ENCODE measurements around the gene TRAPPC6A. TPM values are rescaled to one million over a fixed set of nuclear protein-coding genes. Genes with fewer than 3 reads are reported as not detected.

The TRAPPC6A gene
- total RNA-seq, 1 experiment from 2014 or later, result 4.3 TPM

DNA sequence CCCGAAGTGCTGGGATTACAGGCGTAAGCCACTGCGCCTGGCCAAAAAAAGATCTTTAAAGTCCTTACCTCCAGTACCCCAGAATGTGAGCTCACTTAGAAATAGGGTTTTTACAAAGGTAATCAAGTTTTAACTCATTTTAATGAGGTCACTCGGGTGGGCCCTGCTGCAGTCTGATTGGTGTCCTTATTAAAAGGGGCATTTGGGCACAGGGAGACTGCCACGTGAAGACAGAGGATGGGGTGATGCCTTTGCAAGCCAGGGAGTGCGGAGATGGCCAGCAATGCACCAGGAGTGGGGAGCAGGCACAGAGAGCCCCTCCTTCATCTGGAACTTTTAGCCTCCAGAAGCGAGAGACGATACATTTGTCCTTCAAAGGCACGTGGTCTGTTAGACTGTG is 28.9 kb downstream of the TRAPPC6A start:
- DNase-seq (ENCODE audit: low read depth), result no peak

DNA sequence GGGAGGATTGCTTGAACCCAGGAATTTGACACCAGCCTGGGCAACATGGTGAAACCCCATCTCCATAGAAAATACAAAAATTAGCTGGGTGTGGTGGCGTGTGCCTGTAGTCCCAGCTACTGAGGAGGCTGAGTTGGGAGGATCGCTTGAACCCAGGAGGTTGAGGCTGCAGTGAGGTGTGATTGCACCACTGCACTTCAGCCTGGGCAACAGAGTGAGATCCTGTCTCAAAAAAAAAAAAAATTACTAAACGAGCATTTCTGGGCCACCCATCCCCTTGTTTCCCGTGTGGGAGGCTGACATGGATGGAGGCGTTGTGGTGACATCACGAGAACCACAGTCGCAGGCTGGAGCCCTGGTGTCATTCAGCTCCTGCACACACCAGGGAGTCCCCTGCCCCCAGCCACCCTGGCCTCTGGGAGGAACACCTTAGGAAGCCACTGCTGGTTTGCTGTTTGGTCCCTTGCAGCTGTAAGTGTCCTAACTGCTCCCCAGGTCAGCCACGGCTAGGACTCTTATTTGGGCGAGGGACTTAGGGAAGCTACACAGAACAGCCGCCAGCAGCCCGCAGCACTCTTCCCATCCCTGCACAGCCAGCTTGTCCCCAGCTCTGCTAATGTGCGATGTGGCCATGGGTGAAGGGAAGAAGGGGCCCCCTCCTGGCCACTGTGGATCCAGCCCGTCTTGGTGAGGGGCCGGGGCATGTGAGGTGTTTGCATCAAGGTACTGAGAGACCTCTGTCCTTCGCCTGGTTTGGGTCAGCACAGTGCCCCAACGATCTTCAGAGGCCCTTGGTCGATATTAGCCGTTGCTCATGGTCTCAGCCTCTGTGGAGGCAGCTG is 30.0 kb downstream of the TRAPPC6A start:
- no peak for DNase-seq (ENCODE audit: low read depth)

DNA sequence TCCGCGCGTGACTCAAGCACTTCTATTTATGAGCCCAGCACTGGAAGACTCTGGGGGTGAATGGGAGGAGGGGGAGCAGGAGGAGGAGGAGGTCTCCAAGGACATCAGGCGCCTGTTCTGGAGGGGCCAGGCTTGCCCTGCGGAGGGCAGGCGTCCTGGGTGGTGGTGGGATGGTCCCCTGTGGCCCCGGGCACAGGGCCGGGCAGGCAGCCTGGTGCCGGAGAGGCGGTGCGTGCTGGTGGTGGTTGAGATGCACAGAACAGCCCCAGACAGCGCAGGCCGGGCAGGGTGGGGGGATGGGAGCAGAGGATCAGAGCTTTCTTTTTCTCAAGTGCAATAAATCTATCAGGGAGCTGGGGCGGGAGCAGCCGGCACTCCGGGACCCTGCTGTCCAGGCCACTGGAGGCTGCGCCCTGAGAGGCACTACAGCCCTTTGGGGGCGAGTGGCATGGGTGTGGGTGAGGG is 31.3 kb downstream of the TRAPPC6A start:
- no peak for DNase-seq (ENCODE audit: low read depth)

GRCh38 chr19:45146251-45146650 is 31.8 kb downstream of the TRAPPC6A start:
- no peak for DNase-seq (ENCODE audit: low read depth)

DNA sequence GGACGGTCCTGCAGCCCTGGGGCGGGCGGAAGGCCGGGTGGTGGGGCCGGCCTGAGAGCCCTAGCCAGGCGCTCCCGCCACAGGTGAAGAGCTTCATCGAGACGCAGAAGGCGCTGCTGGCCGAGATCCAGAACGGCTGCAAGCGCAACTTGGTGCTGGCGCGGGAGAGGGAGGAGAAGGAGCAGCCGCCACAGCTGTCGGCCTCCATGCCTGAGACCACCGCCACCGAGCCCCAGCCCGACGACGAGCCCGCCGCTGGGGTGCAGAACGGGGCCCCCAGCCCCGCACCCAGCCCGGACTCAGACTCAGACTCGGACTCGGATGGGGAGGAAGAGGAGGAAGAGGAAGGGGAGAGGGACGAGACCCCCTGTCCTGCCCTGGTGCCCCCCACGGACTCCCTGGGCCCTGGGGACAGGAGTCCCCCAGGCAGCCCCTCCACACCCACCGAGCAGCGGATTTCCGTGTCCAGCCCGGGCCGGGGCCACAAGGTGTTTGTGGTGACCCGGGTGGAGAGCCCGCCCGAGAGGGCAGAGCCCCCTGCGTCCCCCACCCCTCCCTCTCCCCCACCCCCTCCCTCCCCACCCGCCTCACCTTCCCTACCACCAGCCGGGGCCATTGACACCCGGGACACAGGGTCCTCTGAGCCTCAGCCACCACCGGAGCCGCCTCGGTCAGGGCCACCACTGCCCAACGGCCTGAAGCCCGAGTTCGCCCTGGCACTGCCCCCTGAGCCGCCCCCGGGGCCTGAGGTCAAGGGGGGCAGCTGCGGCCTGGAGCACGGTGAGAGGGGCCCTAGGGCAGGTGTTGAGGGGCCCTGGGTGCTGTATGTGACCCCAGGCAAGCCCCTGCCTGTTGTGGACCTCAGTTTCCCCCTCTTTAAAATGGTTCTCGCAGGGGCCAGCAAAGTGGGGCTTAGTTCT is 32.5 kb downstream of the TRAPPC6A start:
- DNase-seq (ENCODE audit: low read depth), result no peak

DNA sequence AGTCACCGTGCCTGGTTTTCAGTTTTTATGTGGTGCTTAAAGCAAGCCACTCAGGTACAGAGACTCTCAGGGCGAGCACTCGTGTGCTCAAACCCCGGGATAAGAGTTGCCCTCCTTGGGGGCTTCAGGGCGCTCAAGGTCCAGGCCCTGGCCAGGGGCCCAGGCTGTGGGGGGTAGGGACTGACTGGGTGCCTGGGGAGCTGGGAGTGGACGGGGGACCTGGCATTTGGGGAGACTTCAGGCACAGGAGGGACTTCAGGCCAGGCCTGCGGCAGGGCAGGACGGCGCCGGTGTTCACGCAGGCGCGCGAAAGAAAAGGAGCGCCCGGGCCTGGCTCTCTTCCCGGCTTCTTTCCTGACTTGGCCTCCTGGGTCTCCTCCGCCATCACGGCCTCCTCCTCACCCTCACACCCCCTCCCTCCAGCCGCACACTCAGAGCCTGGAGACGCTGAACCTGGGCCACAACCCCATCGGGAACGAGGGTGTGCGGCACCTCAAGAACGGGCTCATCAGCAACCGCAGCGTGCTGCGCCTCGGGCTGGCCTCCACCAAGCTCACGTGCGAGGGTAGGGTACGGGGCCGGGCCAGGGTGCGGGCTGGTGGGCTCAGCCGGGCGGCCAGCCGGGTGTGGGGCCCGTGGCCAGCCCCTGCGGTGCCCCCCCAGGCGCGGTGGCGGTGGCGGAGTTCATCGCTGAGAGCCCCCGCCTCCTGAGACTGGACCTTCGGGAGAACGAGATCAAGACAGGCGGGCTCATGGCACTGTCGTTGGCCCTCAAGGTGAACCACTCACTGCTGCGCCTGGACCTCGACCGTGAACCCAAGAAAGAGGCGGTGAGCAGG is 33.4 kb downstream of the TRAPPC6A start:
- no peak for DNase-seq (ENCODE audit: low read depth)

DNA sequence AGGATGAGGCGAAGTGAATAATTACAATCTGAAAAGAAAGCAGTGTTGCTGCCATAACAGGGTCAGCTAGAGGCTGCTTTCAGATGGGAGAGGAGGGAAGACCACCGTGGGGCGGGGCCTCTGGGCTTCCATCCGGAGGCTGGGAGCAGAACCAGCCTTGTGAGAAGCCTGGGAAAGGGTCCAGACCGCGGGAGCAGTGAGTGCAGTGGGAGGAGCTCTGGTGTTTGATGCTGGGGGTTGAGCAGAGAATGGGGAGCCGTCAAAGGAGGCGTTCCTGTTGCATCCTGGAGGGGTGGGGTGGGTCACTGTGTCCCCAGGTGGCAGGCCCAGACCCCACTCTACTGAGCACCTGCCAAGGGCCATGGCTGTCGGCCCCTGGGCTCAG is 35.3 kb downstream of the TRAPPC6A start:
- no peak for DNase-seq (ENCODE audit: low read depth)

DNA sequence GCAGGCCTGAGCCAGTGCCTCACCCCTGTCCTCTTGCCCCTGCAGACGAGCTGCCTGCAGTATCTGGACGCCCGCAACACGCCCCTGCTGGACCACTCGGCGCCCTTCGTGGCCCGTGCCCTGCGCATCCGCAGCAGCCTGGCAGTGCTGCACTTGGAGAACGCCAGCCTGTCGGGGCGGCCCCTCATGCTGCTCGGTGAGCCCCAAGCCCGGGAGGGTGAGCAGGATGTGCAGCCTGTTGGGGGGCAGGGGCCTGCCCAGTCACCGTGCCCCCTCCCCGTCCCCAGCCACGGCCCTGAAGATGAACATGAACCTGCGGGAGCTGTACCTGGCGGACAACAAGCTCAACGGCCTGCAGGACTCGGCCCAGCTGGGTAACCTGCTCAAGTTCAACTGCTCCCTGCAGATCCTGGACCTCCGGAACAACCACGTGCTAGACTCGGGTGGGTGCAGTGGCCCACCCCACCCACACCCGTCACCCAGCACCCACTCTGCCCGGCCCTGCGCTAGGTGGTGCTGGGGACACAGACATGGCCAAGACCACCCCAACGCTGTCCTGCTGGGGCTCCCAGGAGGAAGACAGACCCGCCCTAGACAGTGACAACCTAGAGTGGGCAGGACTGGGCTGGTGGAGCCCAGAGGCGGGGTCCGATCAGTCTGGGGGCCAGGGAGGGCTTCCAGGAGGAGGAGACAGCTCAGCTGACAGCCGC is 35.9 kb downstream of the TRAPPC6A start:
- no peak for DNase-seq (ENCODE audit: low read depth)

GRCh38 chr19:45141203-45141900 is 36.7 kb downstream of the TRAPPC6A start:
- no peak for DNase-seq (ENCODE audit: low read depth)

- no peak for DNase-seq (ENCODE audit: low read depth)
Measured at GRCh38 chr19:45140533-45140932, 37.5 kb downstream of the TRAPPC6A start.

DNA sequence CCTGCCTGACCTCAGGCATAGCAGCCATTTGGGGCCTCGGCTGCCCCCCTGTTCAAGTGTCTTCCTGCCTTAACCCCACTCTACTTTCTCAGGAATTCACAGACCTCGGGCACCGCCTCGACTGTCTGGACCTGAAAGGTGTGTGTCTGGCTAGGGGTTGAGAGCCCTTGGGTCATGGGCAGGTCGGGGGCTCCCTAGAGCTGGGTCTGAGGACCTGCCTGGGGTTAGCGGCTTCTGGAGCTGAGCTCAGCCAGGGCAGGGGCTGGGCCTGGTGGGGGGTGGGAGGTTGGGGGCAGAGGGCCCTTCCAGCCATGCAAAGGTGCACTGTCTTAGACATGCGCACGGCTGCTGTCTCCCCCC is 37.9 kb downstream of the TRAPPC6A start:
- no peak for DNase-seq (ENCODE audit: low read depth)

DNA sequence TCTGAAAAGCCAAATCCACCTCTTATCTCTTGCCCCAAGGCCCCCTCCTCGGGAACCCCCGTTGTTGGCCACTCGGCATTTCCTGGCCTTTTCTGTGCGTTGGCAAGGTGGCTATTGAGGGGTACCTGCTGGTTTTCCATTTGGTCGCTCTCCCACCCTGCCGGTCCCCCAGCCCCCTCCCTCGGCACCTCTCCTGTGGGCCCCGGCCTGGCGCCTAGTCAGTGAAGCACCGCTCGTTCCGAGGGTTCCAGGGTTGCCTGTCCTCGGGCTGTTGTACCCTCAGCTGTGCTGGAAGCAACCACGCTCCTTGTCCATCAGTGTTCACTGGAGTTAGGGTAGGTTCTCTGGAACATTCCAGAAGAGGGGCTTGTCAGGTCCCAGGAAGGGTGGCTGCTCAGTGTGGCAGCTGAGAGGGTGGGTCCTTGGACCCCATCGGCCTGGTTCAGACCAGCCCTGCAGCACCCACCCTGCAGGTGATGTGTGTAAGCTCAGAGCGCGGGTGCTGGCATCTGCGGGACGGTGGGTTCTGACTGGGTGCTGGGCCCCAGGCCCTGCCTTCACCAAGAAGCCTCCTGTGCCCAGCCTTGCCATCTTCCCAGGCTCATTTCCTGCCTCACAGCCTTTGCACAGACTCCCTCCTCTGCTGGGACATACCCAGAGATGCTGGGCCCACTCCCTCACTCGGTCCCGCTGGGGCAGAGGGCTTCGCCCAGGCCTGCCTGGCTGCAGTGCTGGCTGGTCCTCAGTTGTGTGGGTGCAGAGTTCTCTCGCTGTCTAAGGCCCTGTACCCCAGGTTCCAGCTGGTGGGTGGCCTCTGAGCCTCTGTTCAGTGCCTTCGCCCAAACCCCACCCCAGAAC is 38.5 kb downstream of the TRAPPC6A start:
- no peak for DNase-seq (ENCODE audit: low read depth)

- DNase-seq (ENCODE audit: low read depth), result no peak
Measured at GRCh38 chr19:45138303-45138751, 39.7 kb downstream of the TRAPPC6A start.

DNA sequence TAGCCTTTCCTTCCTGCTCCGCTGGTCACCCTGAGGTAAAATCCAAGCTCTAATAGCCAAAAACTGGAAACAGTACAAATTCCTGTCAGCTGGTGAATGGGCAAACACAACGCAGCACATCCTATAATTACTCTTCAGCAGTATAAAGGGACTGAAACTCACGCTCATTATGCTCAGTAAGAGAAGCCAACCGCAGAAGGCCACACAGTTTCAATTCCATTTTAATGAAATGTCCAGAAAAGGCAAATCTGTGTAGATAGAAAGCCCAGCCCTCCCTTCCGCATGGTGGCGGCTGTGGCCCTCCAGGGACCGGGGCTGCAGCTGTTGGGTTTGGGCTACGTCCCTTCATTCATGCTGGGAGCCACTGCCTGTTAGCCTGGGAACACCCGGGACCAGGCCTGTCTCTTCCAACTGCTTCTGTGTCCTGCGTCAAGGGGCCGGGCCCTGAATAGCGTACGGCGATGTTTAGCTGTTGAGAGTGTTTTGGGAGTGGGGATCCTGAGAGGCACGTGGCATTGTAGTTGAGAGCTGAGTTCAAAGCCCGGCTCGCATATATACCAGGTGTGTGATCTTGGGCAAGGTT is 40.8 kb downstream of the TRAPPC6A start:
- no peak for DNase-seq (ENCODE audit: low read depth)

- no peak for DNase-seq (ENCODE audit: low read depth)
Measured at GRCh38 chr19:45136507-45137178, 41.4 kb downstream of the TRAPPC6A start.

DNA sequence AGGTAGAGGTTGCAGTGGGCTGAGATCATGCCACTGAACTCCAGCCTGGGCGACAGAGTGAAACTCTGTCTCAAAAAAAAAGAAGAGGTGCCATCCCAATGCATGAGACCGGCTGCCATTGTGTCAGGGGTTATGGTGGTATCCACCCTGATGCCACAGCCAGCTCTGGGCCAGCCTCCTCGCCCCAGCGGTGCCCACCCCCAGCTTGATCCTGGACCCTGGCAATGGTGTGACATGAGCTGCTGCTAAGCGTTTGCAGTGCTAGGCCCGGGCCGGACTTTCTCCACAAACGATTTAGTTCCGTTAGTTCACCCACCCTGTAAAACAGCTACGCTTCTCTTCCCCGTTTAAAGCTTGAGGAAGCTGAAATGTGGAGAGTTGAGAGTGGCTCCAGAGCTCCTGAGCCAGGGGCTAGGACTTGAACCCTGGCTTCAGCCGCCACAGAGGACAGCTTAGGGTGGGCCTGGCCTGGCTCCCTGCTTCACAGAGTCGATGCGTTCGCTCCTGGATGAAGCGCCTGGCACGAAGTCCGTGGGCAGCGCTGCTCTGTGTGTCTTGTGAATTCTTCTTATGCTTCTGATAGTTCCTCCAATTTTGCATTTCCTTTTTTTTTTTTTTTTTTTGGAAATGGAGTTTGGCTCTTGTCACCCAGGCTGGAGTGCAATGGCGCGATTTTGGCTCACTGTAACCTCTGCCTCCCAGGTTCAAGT is 42.7 kb downstream of the TRAPPC6A start:
- DNase-seq (ENCODE audit: low read depth), result no peak

GRCh38 chr19:45133661-45134060 is 44.4 kb downstream of the TRAPPC6A start:
- no peak for DNase-seq (ENCODE audit: low read depth)

All from Daoy (cell line).